ENCODE results near the gene NOC2L.

DNA sequence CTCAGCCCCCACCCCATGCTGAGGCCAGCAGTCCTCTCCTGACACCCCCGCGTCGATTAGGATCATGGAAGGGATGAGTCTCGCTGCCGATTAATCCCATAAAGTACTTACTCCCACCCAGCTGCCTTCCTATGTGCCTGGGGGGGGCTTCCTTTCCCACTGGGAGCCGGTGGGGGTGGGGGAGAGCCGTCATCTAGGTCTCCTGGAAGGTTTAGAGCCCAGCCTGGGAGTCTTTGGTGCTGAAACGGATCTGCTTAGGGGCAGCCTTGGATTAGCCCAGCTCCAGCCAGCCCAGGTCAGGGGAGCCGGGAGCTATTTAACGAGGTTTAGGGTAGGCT lies 25.5 kb downstream of the NOC2L start:
- TF ChIP-seq POLR2A (IDR thresholded peaks at IDR 0.05) (no peak), POLR2AphosphoS5 (IDR thresholded peaks at IDR 0.05) (no peak)
- TF ChIP-seq, protein P1, sequence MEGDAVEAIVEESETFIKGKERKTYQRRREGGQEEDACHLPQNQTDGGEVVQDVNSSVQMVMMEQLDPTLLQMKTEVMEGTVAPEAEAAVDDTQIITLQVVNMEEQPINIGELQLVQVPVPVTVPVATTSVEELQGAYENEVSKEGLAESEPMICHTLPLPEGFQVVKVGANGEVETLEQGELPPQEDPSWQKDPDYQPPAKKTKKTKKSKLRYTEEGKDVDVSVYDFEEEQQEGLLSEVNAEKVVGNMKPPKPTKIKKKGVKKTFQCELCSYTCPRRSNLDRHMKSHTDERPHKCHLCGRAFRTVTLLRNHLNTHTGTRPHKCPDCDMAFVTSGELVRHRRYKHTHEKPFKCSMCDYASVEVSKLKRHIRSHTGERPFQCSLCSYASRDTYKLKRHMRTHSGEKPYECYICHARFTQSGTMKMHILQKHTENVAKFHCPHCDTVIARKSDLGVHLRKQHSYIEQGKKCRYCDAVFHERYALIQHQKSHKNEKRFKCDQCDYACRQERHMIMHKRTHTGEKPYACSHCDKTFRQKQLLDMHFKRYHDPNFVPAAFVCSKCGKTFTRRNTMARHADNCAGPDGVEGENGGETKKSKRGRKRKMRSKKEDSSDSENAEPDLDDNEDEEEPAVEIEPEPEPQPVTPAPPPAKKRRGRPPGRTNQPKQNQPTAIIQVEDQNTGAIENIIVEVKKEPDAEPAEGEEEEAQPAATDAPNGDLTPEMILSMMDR (IDR thresholded peaks at IDR 0.05), result no peak

All from breast epithelium (tissue), 3 donors.